ENCODE measurements around the gene NYAP1.

DNA sequence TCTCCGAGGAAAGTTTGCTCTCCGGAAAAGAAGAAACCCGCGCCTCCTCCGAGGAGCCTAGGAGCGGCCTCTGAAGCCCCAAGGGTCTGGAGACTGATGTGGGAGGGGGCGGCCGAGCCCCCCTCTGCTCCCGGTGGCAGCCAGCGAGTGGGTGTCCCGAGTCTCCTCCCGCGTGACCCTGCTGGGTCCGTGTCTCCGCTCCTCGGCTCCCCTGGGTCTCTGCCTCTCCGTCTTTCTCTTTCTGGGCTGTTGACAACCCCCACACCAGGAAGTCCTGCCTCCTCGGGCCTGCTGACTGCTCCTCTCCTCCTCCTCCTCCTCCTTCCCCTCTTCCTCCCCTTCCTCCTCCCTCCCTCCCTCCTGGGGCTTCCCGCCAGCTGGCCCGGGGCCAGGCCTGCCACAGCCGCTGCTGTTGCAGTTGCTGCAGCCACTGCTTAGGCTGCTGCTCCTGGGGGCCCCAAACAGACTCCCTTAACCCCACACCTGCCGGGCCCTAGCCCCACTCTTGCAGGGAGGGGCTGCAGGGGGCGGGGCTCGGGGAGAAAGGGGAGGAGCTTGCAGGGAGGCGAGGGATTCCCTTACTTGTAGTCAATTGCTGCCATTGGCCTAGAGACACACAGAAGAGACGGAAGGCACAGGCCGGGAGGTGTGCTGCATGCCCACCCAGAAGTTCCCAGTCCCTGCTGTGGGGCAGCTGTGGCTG lies 4.6 kb upstream of the NYAP1 start, which contains the start of gene TSC22D4:
- TF ChIP-seq, protein P1, sequence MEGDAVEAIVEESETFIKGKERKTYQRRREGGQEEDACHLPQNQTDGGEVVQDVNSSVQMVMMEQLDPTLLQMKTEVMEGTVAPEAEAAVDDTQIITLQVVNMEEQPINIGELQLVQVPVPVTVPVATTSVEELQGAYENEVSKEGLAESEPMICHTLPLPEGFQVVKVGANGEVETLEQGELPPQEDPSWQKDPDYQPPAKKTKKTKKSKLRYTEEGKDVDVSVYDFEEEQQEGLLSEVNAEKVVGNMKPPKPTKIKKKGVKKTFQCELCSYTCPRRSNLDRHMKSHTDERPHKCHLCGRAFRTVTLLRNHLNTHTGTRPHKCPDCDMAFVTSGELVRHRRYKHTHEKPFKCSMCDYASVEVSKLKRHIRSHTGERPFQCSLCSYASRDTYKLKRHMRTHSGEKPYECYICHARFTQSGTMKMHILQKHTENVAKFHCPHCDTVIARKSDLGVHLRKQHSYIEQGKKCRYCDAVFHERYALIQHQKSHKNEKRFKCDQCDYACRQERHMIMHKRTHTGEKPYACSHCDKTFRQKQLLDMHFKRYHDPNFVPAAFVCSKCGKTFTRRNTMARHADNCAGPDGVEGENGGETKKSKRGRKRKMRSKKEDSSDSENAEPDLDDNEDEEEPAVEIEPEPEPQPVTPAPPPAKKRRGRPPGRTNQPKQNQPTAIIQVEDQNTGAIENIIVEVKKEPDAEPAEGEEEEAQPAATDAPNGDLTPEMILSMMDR (IDR thresholded peaks at IDR 0.05) = no peak
- peak; percentile 83 for TF ChIP-seq POLR2A (IDR thresholded peaks at IDR 0.05)

Measured in breast epithelium (tissue), 3 donors.